Smooth muscle cell (in vitro differentiated cells): ENCODE data around the gene PFKFB3. TPM values are rescaled to one million over a fixed set of nuclear protein-coding genes. Genes with fewer than 3 reads are reported as not detected.
A peak's percentile ranks its signal among the peaks of the same experiment; 100 is the strongest.

Source experiments
- DNase-seq: peaks from one replicate; lab custom pipeline; 2025; ENCODE audit not compliant: unreplicated experiment; lab: John Stamatoyannopoulos, UW
- H2AFZ ChIP-seq: fragments of 200-600 bp; sonication (generic); 2 replicates; pipeline ENCODE4 v1.6.0; 2016; ENCODE audit warnings: antibody characterized with exemption, low read depth, mild to moderate bottlenecking
- H3F3A ChIP-seq: fragments of 200-600 bp; sonication (generic); 2 replicates; pipeline ENCODE4 v1.6.0; 2017; ENCODE audit warnings: antibody characterized with exemption, low read depth
- H3K27ac ChIP-seq: fragments of 200-600 bp; sonication (generic); 2 replicates; pipeline ENCODE4 v1.5.1; 2016; ENCODE audit warnings: low read depth, mild to moderate bottlenecking
- H3K27me3 ChIP-seq: fragments of 200-600 bp; sonication (generic); 2 replicates; pipeline ENCODE4 v1.6.1; 2016; ENCODE audit warnings: low read depth, mild to moderate bottlenecking
- H3K36me3 ChIP-seq: fragments of 200-600 bp; sonication (generic); 2 replicates; pipeline ENCODE4 v1.5.1; 2016; ENCODE audit warnings: low read depth
- H3K4me1 ChIP-seq: fragments of 200-600 bp; sonication (generic); 2 replicates; pipeline ENCODE4 v1.5.1; 2016; ENCODE audit warnings: low read depth
- H3K4me2 ChIP-seq: fragments of 200-600 bp; sonication (generic); 2 replicates; pipeline ENCODE4 v1.6.0; 2016; ENCODE audit warnings: mild to moderate bottlenecking
- H3K4me3 ChIP-seq: fragments of 200-600 bp; sonication (generic); 2 replicates; pipeline ENCODE4 v1.5.1; 2016; ENCODE audit warnings: mild to moderate bottlenecking
- H3K79me2 ChIP-seq: fragments of 200-600 bp; sonication (generic); 2 replicates; pipeline ENCODE4 v1.6.0; 2016; ENCODE audit warnings: low read depth, mild to moderate bottlenecking
- H3K9ac ChIP-seq: fragments of 200-600 bp; sonication (generic); 2 replicates; pipeline ENCODE4 v1.6.0; 2016; ENCODE audit warnings: low read depth
- H3K9me3 ChIP-seq: fragments of 200-600 bp; sonication (generic); replicated peaks from 2 replicates; pipeline ENCODE4 v1.5.1; 2016; ENCODE audit warnings: low read depth
- H4K20me1 ChIP-seq: fragments of 200-600 bp; sonication (generic); 2 replicates; pipeline ENCODE4 v1.6.0; 2016; ENCODE audit warnings: low read depth
- WGBS: methylation state at CpG from one replicate; pipeline ENCODE4 v1.1.7; 2016; ENCODE audit warnings: low lambda C conversion rate; 5-methylcytosine and 5-hydroxymethylcytosine counted together
- polyA plus RNA-seq: library from polyadenylated mRNA; unstranded; fragments of >200 nt; fragmentation: Nextera tagmentation; extraction: Ambion mirVana; gene quantifications from 2 replicates; pipeline ENCODE4 v1.2.1, GENCODE V29; 2016
- total RNA-seq: library from RNA; depleted of rRNA; stranded (reverse); fragments of >200 nt; gene quantifications from 2 replicates; pipeline ENCODE4 v1.2.3, GENCODE V29; 2014
- TF ChIP-seq, protein P1 (sequence below): fragments of 200-600 bp; sonication (generic); IDR thresholded peaks from 2 replicates; pipeline ENCODE4 v1.5.1; 2017; ENCODE audit warnings: borderline replicate concordance, mild to moderate bottlenecking, antibody characterized with exemption; ENCODE audit not compliant: insufficient read depth, poor library complexity, severe bottlenecking

Gene PFKFB3
- total and polyA plus RNA-seq, 2 experiments from 2014 or later, result 61.3 to 68.3 TPM

DNA sequence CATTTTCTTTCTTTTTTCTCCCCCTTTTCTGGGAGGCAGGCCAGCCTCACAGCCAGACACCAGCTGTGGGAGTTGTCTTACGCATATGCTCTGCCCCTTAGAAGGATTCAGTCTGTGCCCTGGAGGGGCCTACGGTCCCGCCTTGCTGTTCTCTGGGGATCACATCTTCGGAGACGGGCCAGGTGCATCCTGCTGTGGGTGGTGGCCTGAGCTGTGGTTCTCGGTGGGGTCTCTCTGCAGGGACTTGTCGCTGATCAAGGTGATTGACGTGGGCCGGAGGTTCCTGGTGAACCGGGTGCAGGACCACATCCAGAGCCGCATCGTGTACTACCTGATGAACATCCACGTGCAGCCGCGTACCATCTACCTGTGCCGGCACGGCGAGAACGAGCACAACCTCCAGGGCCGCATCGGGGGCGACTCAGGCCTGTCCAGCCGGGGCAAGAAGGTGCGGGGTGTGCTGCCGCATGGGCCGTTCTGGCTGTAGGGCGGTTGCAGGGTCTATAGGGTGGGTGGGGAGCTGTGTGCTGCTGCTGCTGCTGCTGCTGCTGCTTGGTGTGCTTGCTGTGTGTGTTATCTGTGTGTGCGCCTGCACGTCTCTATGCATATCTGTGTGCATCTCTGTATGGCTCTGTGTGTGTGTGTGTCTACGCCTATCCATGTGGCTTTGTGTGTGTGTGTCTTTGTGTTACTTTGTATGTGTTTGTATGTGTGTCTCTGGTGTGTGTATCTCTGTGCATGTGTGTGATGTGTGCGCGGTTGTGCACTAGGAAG is 17.9 kb downstream of the PFKFB3 start:
- Histone ChIP-seq H4K20me1 (peaks cover 100% of the 10 kb centered on the region), H3K9me3 (no peaks in the 10 kb centered on the region), H3F3A (peaks cover 36% of the 10 kb centered on the region), H3K36me3 (peaks cover 14% of the 10 kb centered on the region), H3K4me2 (no peak overlapping the region), H2AFZ (no peak overlapping the region), H3K27ac (peak overlapping the region; percentile 86), H3K79me2 (peaks cover 5% of the 10 kb centered on the region), H3K4me3 (no peak overlapping the region), H3K27me3 (no peaks in the 10 kb centered on the region), H3K9ac (no peak overlapping the region), H3K4me1 (peaks cover 14% of the 10 kb centered on the region)
- no peak for DNase-seq
- whole genome bisulfite sequencing, result 95% methylated on average over 32 of the region's 32 CpGs
- TF ChIP-seq, protein P1, sequence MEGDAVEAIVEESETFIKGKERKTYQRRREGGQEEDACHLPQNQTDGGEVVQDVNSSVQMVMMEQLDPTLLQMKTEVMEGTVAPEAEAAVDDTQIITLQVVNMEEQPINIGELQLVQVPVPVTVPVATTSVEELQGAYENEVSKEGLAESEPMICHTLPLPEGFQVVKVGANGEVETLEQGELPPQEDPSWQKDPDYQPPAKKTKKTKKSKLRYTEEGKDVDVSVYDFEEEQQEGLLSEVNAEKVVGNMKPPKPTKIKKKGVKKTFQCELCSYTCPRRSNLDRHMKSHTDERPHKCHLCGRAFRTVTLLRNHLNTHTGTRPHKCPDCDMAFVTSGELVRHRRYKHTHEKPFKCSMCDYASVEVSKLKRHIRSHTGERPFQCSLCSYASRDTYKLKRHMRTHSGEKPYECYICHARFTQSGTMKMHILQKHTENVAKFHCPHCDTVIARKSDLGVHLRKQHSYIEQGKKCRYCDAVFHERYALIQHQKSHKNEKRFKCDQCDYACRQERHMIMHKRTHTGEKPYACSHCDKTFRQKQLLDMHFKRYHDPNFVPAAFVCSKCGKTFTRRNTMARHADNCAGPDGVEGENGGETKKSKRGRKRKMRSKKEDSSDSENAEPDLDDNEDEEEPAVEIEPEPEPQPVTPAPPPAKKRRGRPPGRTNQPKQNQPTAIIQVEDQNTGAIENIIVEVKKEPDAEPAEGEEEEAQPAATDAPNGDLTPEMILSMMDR, result no peak

DNA sequence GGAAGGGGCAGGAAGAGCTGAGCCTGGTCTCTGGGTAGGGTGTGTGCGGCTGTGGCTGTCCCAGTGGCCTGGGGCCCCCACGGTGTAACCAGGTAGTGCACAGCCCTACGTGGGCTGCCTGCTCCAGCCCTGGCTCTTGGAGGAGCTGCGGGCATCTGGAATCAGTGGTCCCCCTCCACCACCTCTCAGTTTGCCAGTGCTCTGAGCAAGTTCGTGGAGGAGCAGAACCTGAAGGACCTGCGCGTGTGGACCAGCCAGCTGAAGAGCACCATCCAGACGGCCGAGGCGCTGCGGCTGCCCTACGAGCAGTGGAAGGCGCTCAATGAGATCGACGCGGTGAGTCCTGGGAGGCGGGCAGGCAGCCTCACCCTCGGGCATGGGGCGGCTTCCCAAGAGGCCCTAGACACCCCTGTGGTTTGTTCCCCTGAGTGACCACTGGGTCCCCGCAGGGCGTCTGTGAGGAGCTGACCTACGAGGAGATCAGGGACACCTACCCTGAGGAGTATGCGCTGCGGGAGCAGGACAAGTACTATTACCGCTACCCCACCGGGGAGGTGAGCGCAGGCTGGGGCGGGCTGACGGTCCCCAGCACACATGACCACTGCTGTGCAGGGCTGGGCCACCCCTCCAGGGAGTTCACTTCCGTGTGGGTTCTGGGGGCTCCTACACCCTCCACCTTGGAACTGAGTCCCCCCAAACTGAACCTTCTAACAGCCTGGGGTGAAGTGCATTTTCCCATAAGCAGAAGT is 18.6 kb downstream of the PFKFB3 start:
- H3K27ac ChIP-seq, result peak overlapping the region; percentile 44
- 98% methylated on average over 30 of the region's 30 CpGs for WGBS
- H3K9ac ChIP-seq, result no peak overlapping the region

DNA sequence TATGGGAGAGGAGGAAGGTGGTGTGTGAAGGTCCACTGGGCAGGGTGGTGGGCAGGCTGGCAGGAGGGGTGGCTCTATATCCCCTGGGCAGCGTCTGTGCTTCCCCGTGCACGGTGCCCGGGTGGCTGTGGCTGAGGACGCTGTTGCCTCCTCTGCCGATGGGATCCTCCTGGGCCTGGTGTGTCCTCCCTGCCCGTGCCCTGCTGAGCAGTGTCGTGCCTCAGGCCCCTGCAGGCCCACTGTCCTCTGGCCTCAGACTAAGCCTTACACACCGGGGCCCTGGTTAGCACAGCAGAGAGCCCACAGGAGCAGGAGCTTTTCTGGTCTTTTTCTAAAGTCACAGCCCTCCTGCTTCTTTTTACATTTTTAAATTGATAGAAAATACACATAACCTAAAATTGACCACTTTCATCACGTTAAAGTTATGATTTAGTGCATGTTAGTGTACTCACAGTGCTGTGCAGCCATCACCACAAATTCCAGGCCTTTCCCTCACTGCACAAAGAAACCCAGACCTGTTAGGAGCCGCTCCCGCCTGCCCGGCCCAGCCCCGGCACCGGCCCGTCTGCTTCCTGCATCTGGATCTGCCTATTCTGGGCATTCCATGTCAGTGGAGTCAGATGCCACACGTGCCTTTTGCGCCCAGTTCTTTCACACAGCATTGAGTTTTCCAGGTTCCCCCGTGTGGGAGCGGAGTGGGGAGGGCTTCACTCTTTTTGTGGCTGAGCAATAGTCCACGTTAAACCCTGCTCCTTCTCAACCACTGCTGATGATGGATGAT is 19.4 kb downstream of the PFKFB3 start:
- Histone ChIP-seq H3K9me3 (no peaks in the 10 kb centered on the region), H3F3A (peaks cover 45% of the 10 kb centered on the region), H3K27ac (peak overlapping the region; percentile 44), H3K9ac (no peak overlapping the region), H3K4me2 (no peak overlapping the region), H3K27me3 (no peaks in the 10 kb centered on the region), H4K20me1 (peaks cover 100% of the 10 kb centered on the region), H2AFZ (no peak overlapping the region), H3K4me1 (peaks cover 14% of the 10 kb centered on the region), H3K79me2 (no peaks in the 10 kb centered on the region), H3K4me3 (no peak overlapping the region), H3K36me3 (peaks cover 9% of the 10 kb centered on the region)
- DNase-seq, result no peak
- TF ChIP-seq, protein P1, result no peak
- WGBS, result 66% methylated on average over 21 of the region's 21 CpGs

More for the DNA sequence above, 18.6 kb downstream of the PFKFB3 start:
- Histone ChIP-seq H3K79me2 (peaks cover 4% of the 10 kb centered on the region), H3K9me3 (no peaks in the 10 kb centered on the region), H3K4me2 (no peak overlapping the region), H3K27me3 (no peaks in the 10 kb centered on the region), H3K4me3 (no peak overlapping the region), H2AFZ (no peak overlapping the region), H3K36me3 (peaks cover 13% of the 10 kb centered on the region), H3K4me1 (peaks cover 14% of the 10 kb centered on the region), H4K20me1 (peaks cover 100% of the 10 kb centered on the region), H3F3A (peaks cover 41% of the 10 kb centered on the region)
- TF ChIP-seq, protein P1, result no peak
- DNase-seq, result no peak
